Endothelial cell of umbilical vein (primary cell): Measurements from ENCODE around the gene EPHA4. TPM values are rescaled to one million over a fixed set of nuclear protein-coding genes. Genes with fewer than 3 reads are reported as not detected.

Source experiments
- BruUV-seq: library from RNA; stranded (reverse); fragments of 400-500 nt; replicated peaks from 2 replicates; lab custom pipeline; 2021; lab: Mats Ljungman, UMichigan
- CTCF ChIA-PET: fragments of 300-600, 350-600 bp; sonication (Branson Sonifier 250); formaldehyde crosslinking; loops from one replicate; lab custom pipeline; 2021; ENCODE audit warnings: antibody characterized with exemption, inconsistent platforms; lab: Charles Lee
- POLR2A ChIA-PET: fragments of 300-600, 350-600 bp; sonication (Branson Sonifier 250); formaldehyde crosslinking; loops from one replicate; lab custom pipeline; 2021; ENCODE audit warnings: antibody characterized with exemption, inconsistent platforms; lab: Charles Lee
- DNase-seq: peaks from one replicate; pipeline ENCODE4 v3.0.0-alpha.2; 2011; ENCODE audit warnings: low read depth, low spot score
- FAIRE-seq: peaks from 2 replicates; lab custom pipeline; 2011; peaks lifted over from hg19 to GRCh38; lab: Jason Lieb, UNC
- H2AFZ ChIP-seq: 2 replicates; pipeline ENCODE4 v1.6.0; 2012; ENCODE audit warnings: low read depth, low read length, control low read depth, inconsistent platforms
- H3K27ac ChIP-seq: 2 replicates; pipeline ENCODE4 v1.5.1; 2011; ENCODE audit warnings: low read depth, mild to moderate bottlenecking, control low read depth, low read length, moderate library complexity; ENCODE audit not compliant: insufficient read depth
- H3K27me3 ChIP-seq, 2 experiments: 2 replicates each; pipeline versions ENCODE4 v1.6.0 to v1.6.1; 2011; ENCODE audit warnings: low read length in 2 of 2, mixed read lengths in 1 of 2; ENCODE audit not compliant: control insufficient read depth in 2 of 2, insufficient read depth in 2 of 2
- H3K36me3 ChIP-seq, 2 experiments: 2 replicates in 1 of 2; 3 replicates in 1 of 2; pipeline ENCODE4 v1.5.1; 2011; ENCODE audit warnings: low read length in 2 of 2, mild to moderate bottlenecking in 1 of 2, moderate library complexity in 1 of 2; ENCODE audit not compliant: control insufficient read depth in 2 of 2, insufficient read depth in 2 of 2; ENCODE audit errors: extremely low read depth in 1 of 2
- H3K4me1 ChIP-seq: 3 replicates; pipeline ENCODE4 v1.5.1; 2011; ENCODE audit warnings: mild to moderate bottlenecking, low read length; ENCODE audit not compliant: control insufficient read depth, insufficient read depth; ENCODE audit errors: extremely low read depth
- H3K4me2 ChIP-seq: 2 replicates; pipeline ENCODE4 v1.6.1; 2011; ENCODE audit warnings: low read length, control low read depth, mixed read lengths; ENCODE audit not compliant: insufficient read depth
- H3K4me3 ChIP-seq, 3 experiments: fragments of 200-600 bp in 1 of 3; sonication (generic), shearing (Covaris generic) in 1 of 3; replicated peaks in 1 of 3; 2 replicates each; pipeline ENCODE4 v1.5.1; 2011 to 2016; ENCODE audit warnings: control low read depth in 3 of 3, low read length in 3 of 3, mild to moderate bottlenecking in 2 of 3, inconsistent platforms in 1 of 3, low read depth in 1 of 3, moderate library complexity in 1 of 3; ENCODE audit not compliant: insufficient read depth in 1 of 3
- H3K79me2 ChIP-seq: 2 replicates; pipeline ENCODE4 v1.6.0; 2012; ENCODE audit warnings: low read length, inconsistent platforms; ENCODE audit not compliant: control insufficient read depth, insufficient read depth
- H3K9ac ChIP-seq: replicated peaks from 2 replicates; pipeline ENCODE3; 2011; ENCODE audit warnings: low read length, control low read depth; ENCODE audit not compliant: insufficient read depth; ENCODE audit errors: extremely low read depth
- H3K9me1 ChIP-seq: replicated peaks from 3 replicates; pipeline ENCODE4 v1.6.0; 2011; ENCODE audit warnings: mild to moderate bottlenecking, low read length; ENCODE audit not compliant: control insufficient read depth, insufficient read depth; ENCODE audit errors: extremely low read depth
- H3K9me3 ChIP-seq: replicated peaks from 2 replicates; pipeline ENCODE4 v1.5.1; 2012; ENCODE audit warnings: low read length, inconsistent platforms; ENCODE audit not compliant: control insufficient read depth, insufficient read depth
- H4K20me1 ChIP-seq: replicated peaks from 2 replicates; pipeline ENCODE3; 2011; ENCODE audit warnings: mild to moderate bottlenecking, low read length; ENCODE audit not compliant: control insufficient read depth, insufficient read depth; ENCODE audit errors: extremely low read depth
- CTCF ChIP-seq, 2 donors: IDR thresholded peaks; 1 replicate in 1 of 2; 2 replicates in 1 of 2; pipeline ENCODE4 v1.5.1; 2011; ENCODE audit warnings: low read length in 2 of 2, mild to moderate bottlenecking in 2 of 2, moderate library complexity in 2 of 2, control low read depth in 1 of 2, inconsistent platforms in 1 of 2, low read depth in 1 of 2; ENCODE audit not compliant: insufficient read depth in 1 of 2; ENCODE audit errors: extremely low read depth in 1 of 2
- EZH2 ChIP-seq: IDR thresholded peaks from 2 replicates; pipeline ENCODE4 v1.6.1; 2012; ENCODE audit warnings: borderline replicate concordance, low read depth, mild to moderate bottlenecking, moderate library complexity, low read length, inconsistent platforms; ENCODE audit not compliant: severe bottlenecking
- FOS ChIP-seq: IDR thresholded peaks from 2 replicates; pipeline ENCODE4 v1.6.1; 2011; ENCODE audit warnings: mild to moderate bottlenecking, low read length, moderate library complexity, borderline replicate concordance; ENCODE audit not compliant: insufficient read depth
- GATA2 ChIP-seq: IDR thresholded peaks from 2 replicates; pipeline ENCODE4 v1.7.0; 2011; ENCODE audit warnings: low read depth, mild to moderate bottlenecking, moderate library complexity, mixed read lengths, low read length; ENCODE audit not compliant: insufficient read length, insufficient read depth
- JUN ChIP-seq: IDR thresholded peaks from 2 replicates; pipeline ENCODE4 v1.6.1; 2011; ENCODE audit warnings: borderline replicate concordance, low read depth; ENCODE audit not compliant: insufficient read length, insufficient read depth
- MAX ChIP-seq: IDR thresholded peaks from 2 replicates; pipeline ENCODE4 v1.6.1; 2011; ENCODE audit not compliant: insufficient read depth, insufficient read length
- MYC ChIP-seq: IDR thresholded peaks from one replicate; pipeline ENCODE4 v1.6.1; 2011; ENCODE audit warnings: mild to moderate bottlenecking, low read depth, low read length
- POLR2A ChIP-seq: IDR thresholded peaks from 2 replicates; pipeline ENCODE4 v1.6.1; 2012; ENCODE audit warnings: low read depth, mild to moderate bottlenecking, control low read depth, low read length
- POLR2AphosphoS5 ChIP-seq: IDR thresholded peaks from 2 replicates; pipeline ENCODE4 v1.6.1; 2012; ENCODE audit warnings: low read depth, mild to moderate bottlenecking, control low read depth, low read length, moderate library complexity; ENCODE audit not compliant: insufficient read depth
- dilution Hi-C: fragments of 300-500 bp; cut with MboI; formaldehyde crosslinking; loops from one replicate; pipeline ENCODE4 v1.15.0; 2019; ENCODE audit warnings: low sequenced_read_pairs; ENCODE audit not compliant: extremely low pct_ligation_motif_present
- intact Hi-C: fragments of 100-400 bp; cut with micrococcal nuclease; formaldehyde crosslinking; loops from one replicate; pipeline ENCODE4 v1.10.0; 2022
- polyA plus RNA-seq, 4 experiments: library from polyadenylated mRNA; depleted of rRNA in 3 of 4; stranded (reverse) in 3 of 4; unstranded in 1 of 4; fragments of >200 nt; gene quantifications; 2 replicates each; pipeline versions ENCODE4 v1.2.1 to v1.2.3, GENCODE V29; 2011 to 2012; ENCODE audit warnings: missing spikeins in 1 of 4
- total RNA-seq: library from RNA; stranded (reverse); gene quantifications from 2 replicates; pipeline ENCODE4 v1.2.3, GENCODE V29; 2021

The EPHA4 gene
- total and polyA plus RNA-seq, 2 donors (not counting 3 experiments of a cell fraction or from before 2014, with no cell fraction given), result 11.9 to 19.8 TPM

GRCh38 chr2:221506469-221506868 lies 65.6 kb downstream of the EPHA4 start:
- H3K4me1 ChIP-seq, result peaks cover 24% of the 10 kb centered on the region
- CTCF ChIA-PET, result no interaction called here
- H3K9ac ChIP-seq, result no peak overlapping the region
- intact Hi-C loops, result loop anchor here (10.0 kb wide), 1 partner anchor 798 kb away; no protein-coding TSS in a partner anchor
- H3K27me3 ChIP-seq, result no peaks in the 10 kb centered on the region
- DNase-seq (no peak), FAIRE-seq (no peak)
- no peaks in the 10 kb centered on the region for H3K9me3 ChIP-seq
- dilution Hi-C loops, result no loop called here
- no peaks in the 10 kb centered on the region for H4K20me1 ChIP-seq
- TF ChIP-seq CTCF (IDR thresholded peaks at IDR 0.05; ENCODE audit: extremely low read depth in 1 of 2, insufficient read depth in 1 of 2, low read depth in 1 of 2, low read length in 2 of 2) (no peak), POLR2AphosphoS5 (no peak), POLR2A (no peak), MAX (no peak), GATA2 (no peak), EZH2 (no peak), JUN (no peak), MYC (no peak), FOS (no peak)
- H3K36me3 ChIP-seq, result no peaks in the 10 kb centered on the region
- no TSS peak for BruUV-seq
- H3K79me2 ChIP-seq, result no peaks in the 10 kb centered on the region
- no peak overlapping the region for H3K4me2 ChIP-seq
- no peak overlapping the region for H3K27ac ChIP-seq
- no peak overlapping the region for H3K4me3 ChIP-seq
- H3K9me1 ChIP-seq, result no peaks in the 10 kb centered on the region
- no peak overlapping the region for H2AFZ ChIP-seq
- POLR2A ChIA-PET, result no interaction called here
